Testis (tissue), 3 donors: ENCODE data around the gene CCDC112. TPM values are rescaled to one million over a fixed set of nuclear protein-coding genes. Genes with fewer than 3 reads are reported as not detected.
"Not testable (repeated sequence)": the region's sequence is repeated elsewhere in the genome, so short reads cannot be mapped to it uniquely, and the experiment has no call there.

Source experiments
- DNase-seq: peaks from one replicate; pipeline ENCODE4 v3.0.0-alpha.2; 2019
- H3K27ac ChIP-seq, 2 donors: fragments of 200-600 bp; sonication (generic); one replicate each; pipeline ENCODE4 v1.5.1; 2019
- H3K27me3 ChIP-seq: fragments of 200-600 bp; sonication (generic); one replicate; pipeline ENCODE4 v1.5.1; 2019
- H3K36me3 ChIP-seq: fragments of 200-600 bp; sonication (generic); one replicate; pipeline ENCODE4 v1.5.1; 2017; ENCODE audit warnings: low read depth; ENCODE audit errors: missing control alignments
- H3K4me1 ChIP-seq: fragments of 200-600 bp; sonication (generic); one replicate; pipeline ENCODE4 v1.5.1; 2019
- H3K4me3 ChIP-seq, 2 donors: fragments of 200-600 bp; sonication (generic); one replicate each; pipeline ENCODE4 v1.5.1; 2017 to 2019
- H3K9me3 ChIP-seq: fragments of 200-600 bp; sonication (generic); one replicate; pipeline ENCODE4 v1.5.1; 2017
- POLR2A ChIP-seq: fragments of 450-650 bp; IDR thresholded peaks from one replicate; pipeline ENCODE4 v1.6.1; 2017; ENCODE audit warnings: antibody characterized with exemption, mild to moderate bottlenecking, moderate library complexity
- whole genome bisulfite sequencing, 2 donors: methylation state at CpG; one replicate each; pipeline ENCODE4 v1.1.5; 2018; 5-methylcytosine and 5-hydroxymethylcytosine counted together
- intact Hi-C: fragments of 100-400 bp; cut with DNase I; formaldehyde crosslinking; loops from one replicate; pipeline ENCODE4 v1.15.1; 2023; ENCODE audit warnings: low total_unique reads
- polyA plus RNA-seq: library from polyadenylated mRNA; stranded (reverse); fragments of 350-450 nt; fragmentation: Illumina TruSeq; extraction: RNeasy Lipid Tissue Mini Kit (QIAGEN cat#74804); gene quantifications from one replicate; pipeline ENCODE4 v1.2.3, GENCODE V29; 2014; ENCODE audit warnings: low read depth, low replicate concordance; ENCODE audit not compliant: insufficient read depth
- total RNA-seq, 2 donors: library from RNA; depleted of rRNA; stranded (reverse); fragments of >200 nt; gene quantifications; one replicate each; pipeline ENCODE4 v1.2.3, GENCODE V29; 2016
- TF ChIP-seq, protein P1 (sequence below), 3 experiments: fragments of 450-650 bp in 2 of 3; fragments of 200-600 bp in 1 of 3; sonication (generic) in 1 of 3; IDR thresholded peaks; one replicate each; pipeline ENCODE4 v1.5.1; 2016 to 2019; ENCODE audit warnings: antibody characterized with exemption in 3 of 3, mild to moderate bottlenecking in 2 of 3, moderate library complexity in 1 of 3

The CCDC112 gene
- total and polyA plus RNA-seq, 3 donors from 2014 or later, result 15.3 to 30.9 (median 20.4) TPM

DNA sequence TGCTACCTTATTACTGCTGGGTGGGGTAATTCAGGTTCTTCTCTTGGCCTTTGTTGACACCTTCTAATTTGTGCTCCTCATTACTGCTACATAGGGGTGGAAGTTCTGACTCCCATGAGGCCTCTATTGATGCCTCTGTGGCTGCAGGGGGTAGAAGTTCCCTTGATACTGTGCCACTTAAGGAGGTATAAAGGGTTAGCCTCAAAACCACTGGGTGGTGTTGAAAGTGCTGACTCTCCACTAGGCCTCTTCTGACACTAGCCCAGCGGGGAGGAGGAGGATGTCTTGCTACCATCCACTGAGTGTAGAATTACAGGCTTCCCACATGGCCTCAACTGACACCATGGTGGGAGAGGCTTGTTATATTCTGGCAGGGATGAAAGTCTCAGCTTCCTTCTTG lies 36.7 kb upstream of the CCDC112 start:
- no peak for DNase-seq
- intact Hi-C loops, result no loop called here
- H3K9me3 ChIP-seq, result no peaks in the 10 kb centered on the region
- no peak for TF ChIP-seq POLR2A
- no peak overlapping the region for H3K4me3 ChIP-seq
- WGBS, 2 donors, result 69 to 77% methylated on average over 1 of the region's 1 CpG
- H3K27ac ChIP-seq, result no peak overlapping the region
- H3K4me1 ChIP-seq, result no peaks in the 10 kb centered on the region
- no peaks in the 10 kb centered on the region for H3K36me3 ChIP-seq
- no peaks in the 10 kb centered on the region for H3K27me3 ChIP-seq

DNA sequence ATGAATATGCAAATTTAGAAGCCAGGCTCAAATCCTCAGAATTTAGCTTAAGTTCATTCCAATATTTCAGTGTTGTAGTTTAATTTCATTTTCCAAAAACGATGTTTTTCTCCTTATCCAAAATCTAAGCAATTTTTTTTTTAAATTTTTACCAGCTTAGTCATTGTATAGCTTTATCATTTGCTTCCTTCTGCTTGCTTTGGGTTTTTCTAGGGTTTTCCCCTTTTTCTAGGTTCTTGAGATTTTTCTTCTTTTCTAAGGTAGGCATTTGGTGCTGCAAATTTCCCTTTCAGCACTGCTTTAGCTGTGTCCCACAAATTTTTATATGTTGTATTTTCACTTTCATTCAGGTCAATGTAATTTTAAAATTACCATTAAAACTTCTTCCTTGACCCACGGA lies 34.4 kb upstream of the CCDC112 start:
- whole genome bisulfite sequencing, 2 donors, result 75 to 81% methylated on average over 2 of the region's 2 CpGs
- Histone ChIP-seq H3K4me3 (no peak overlapping the region), H3K4me1 (no peaks in the 10 kb centered on the region), H3K27ac (no peak overlapping the region), H3K9me3 (no peaks in the 10 kb centered on the region), H3K36me3 (no peaks in the 10 kb centered on the region), H3K27me3 (no peaks in the 10 kb centered on the region)
- no peak for DNase-seq
- intact Hi-C loops, result no loop called here
- TF ChIP-seq, protein P1, sequence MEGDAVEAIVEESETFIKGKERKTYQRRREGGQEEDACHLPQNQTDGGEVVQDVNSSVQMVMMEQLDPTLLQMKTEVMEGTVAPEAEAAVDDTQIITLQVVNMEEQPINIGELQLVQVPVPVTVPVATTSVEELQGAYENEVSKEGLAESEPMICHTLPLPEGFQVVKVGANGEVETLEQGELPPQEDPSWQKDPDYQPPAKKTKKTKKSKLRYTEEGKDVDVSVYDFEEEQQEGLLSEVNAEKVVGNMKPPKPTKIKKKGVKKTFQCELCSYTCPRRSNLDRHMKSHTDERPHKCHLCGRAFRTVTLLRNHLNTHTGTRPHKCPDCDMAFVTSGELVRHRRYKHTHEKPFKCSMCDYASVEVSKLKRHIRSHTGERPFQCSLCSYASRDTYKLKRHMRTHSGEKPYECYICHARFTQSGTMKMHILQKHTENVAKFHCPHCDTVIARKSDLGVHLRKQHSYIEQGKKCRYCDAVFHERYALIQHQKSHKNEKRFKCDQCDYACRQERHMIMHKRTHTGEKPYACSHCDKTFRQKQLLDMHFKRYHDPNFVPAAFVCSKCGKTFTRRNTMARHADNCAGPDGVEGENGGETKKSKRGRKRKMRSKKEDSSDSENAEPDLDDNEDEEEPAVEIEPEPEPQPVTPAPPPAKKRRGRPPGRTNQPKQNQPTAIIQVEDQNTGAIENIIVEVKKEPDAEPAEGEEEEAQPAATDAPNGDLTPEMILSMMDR (IDR thresholded peaks at IDR 0.05), result no peak
- TF ChIP-seq POLR2A, result no peak

DNA sequence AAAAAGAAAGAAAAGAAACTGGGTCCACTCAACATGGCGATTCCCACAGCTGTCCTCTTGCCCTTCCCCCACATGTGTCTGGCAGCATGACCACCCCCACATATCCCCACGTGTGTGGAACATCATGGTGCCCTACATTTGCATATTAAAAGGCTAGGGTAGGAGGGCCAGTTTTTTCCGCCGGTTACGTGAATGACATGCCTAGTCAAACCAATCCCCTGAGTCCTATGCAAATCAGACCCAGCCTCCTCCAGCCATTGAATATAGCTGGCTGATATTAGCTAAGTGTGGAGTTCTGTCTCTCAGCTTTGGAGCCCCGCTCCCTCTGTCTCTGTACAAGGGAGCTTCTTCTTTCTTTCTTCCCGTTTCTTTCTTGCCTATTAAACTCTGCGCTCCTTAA lies 33.0 kb upstream of the CCDC112 start:
- no peak overlapping the region for H3K4me3 ChIP-seq
- H3K36me3 ChIP-seq, result no peaks in the 10 kb centered on the region
- WGBS, 2 donors, result 50 to 69% methylated on average over 8 of the region's 8 CpGs
- intact Hi-C loops, result no loop called here
- no peaks in the 10 kb centered on the region for H3K4me1 ChIP-seq
- no peaks in the 10 kb centered on the region for H3K27me3 ChIP-seq
- DNase-seq, result no peak
- TF ChIP-seq, protein P1 (IDR thresholded peaks at IDR 0.05), result no peak
- TF ChIP-seq POLR2A, result no peak
- H3K27ac ChIP-seq, result no peak overlapping the region
- no peaks in the 10 kb centered on the region for H3K9me3 ChIP-seq

DNA sequence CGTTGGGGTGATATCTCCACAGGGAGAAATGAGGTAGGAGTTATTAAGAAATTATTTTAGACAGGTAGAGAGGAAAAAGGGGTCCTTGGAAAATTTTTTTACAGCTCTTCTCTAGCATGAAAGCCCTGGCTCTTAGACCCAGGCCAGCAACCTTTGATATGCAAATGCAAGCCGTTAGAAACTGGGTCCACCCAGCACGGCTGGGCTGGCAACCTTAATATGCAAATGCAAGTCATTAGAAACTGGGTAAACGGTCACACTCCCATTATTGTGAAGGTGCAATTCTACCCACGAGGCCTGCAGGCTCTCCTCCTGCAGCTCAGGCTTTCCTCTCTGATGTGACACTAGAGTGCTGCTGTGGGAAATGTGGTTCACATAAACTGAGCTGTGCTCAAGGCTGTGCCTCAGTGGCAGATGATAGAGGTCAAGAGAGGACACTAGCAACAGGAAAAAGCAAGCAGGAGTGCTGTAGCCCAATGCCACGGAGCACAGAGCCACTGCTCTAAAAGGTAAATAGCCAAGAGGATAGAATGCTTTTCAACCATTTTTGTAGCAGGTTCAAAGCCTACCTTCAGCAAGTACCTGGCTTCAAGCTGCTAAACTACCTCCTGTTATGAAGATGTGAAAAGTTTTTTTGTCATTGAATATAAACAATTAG lies 32.3 kb upstream of the CCDC112 start:
- 48 to 49% methylated on average over 6 of the region's 6 CpGs for WGBS, 2 donors
- H3K4me1 ChIP-seq, H3K27ac ChIP-seq, H3K9me3 ChIP-seq, DNase-seq, intact Hi-C loops, H3K4me3 ChIP-seq, H3K27me3 ChIP-seq, H3K36me3 ChIP-seq: not testable (repeated sequence)

DNA sequence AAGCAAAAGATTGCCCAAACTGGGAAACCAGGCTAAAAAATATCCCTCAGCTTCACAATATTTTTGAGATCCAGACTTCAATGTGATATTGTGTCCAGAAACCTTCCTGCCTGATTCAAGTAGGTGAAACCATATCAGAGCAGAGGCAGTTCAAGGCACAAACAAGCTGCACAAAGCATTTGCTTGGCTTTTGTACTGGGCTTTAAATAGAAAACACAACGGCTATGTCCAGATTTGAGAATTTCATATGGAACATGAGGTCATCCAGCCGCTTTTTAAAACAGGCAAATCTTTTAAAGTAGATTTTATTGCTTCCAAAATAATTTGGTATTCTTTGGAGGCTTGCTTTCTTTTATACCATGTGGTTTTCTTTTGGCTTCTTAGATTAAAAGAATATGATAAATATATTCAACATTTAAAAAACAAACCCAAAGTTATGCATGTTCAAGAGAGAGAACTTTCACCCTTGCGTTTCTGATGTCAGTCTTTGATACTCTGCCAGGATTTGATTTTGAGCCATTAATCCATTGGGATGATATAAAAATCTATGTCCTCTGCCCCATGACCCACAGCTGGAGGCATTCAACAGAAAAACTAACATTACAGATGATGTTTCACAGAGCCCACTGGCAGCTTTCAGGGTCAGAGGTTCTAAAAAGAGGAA lies 29.0 kb upstream of the CCDC112 start:
- TF ChIP-seq POLR2A, result no peak
- TF ChIP-seq, protein P1 (IDR thresholded peaks at IDR 0.05), result no peak
- DNase-seq, result no peak
- H3K9me3 ChIP-seq, result no peaks in the 10 kb centered on the region
- H3K4me3 ChIP-seq, result no peak overlapping the region
- H3K27ac ChIP-seq, result no peak overlapping the region
- intact Hi-C loops, result no loop called here
- 49 to 78% methylated on average over 3 of the region's 3 CpGs for WGBS, 2 donors
- no peaks in the 10 kb centered on the region for H3K4me1 ChIP-seq
- no peaks in the 10 kb centered on the region for H3K27me3 ChIP-seq
- no peaks in the 10 kb centered on the region for H3K36me3 ChIP-seq

DNA sequence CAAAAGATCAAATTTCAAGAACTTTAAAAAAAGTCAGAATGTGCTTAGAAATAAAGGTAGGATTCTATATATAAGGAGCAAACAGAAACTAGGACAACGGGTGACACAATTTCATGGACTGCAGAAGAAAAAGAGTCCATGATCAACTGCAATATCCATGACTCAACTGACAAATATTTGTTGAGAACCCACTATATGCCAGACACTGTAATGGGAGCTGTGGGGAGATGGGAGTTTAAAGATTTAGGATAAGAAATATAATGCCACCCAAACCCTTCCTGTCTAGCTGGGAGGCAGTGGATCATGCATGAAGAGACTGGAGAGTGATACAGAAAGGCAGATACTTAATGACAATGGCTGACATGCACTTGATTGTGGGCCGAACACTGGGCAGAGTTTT lies 27.6 kb upstream of the CCDC112 start:
- Histone ChIP-seq H3K36me3 (no peaks in the 10 kb centered on the region), H3K4me1 (no peaks in the 10 kb centered on the region), H3K9me3 (no peaks in the 10 kb centered on the region), H3K27me3 (no peaks in the 10 kb centered on the region), H3K4me3 (no peak overlapping the region), H3K27ac (no peak overlapping the region)
- WGBS, 2 donors, result 95 to 96% methylated on average over 2 of the region's 2 CpGs
- no peak for DNase-seq
- no peak for TF ChIP-seq POLR2A
- TF ChIP-seq, protein P1 (IDR thresholded peaks at IDR 0.05), result no peak
- intact Hi-C loops, result no loop called here
